IMR-90 (cell line): ENCODE results near the gene ADAMTS16. TPM values are rescaled to one million over a fixed set of nuclear protein-coding genes. Genes with fewer than 3 reads are reported as not detected.

Experiments
- ATAC-seq: fragments of 200-7000 bp; cut with Tn5 transposase; 2 replicates; pipeline ENCODE4 v1.9.1; 2020; ENCODE audit warnings: low read depth, mild to moderate bottlenecking, moderate library complexity
- BruUV-seq: library from RNA; stranded (reverse); fragments of 400-500 nt; replicated peaks from 2 replicates; lab custom pipeline; 2021; lab: Mats Ljungman, UMichigan
- CTCF ChIA-PET: fragments of 300-600 bp; formaldehyde crosslinking; extraction: SDS; loops from one replicate; lab custom pipeline; 2021; ENCODE audit warnings: antibody characterized with exemption; lab: Yijun Ruan, JAX
- POLR2A ChIA-PET: fragments of 300-600 bp; sonication (Branson Sonifier 250); formaldehyde crosslinking; loops from one replicate; lab custom pipeline; 2022; ENCODE audit warnings: antibody characterized with exemption; ENCODE audit not compliant: unreplicated experiment; lab: Charles Lee
- DNase-seq: peaks from one replicate; pipeline ENCODE4 v3.0.0; 2013
- H2AFZ ChIP-seq: replicated peaks from 2 replicates; pipeline ENCODE3; 2013; ENCODE audit warnings: low read length, mild to moderate bottlenecking; ENCODE audit not compliant: poor library complexity
- H2AK5ac ChIP-seq: 2 replicates; pipeline ENCODE4 v1.6.1; 2013; ENCODE audit warnings: low read depth, low read length, inconsistent platforms
- H2AK9ac ChIP-seq: replicated peaks from 2 replicates; pipeline ENCODE3; 2013; ENCODE audit warnings: mild to moderate bottlenecking, low read depth, low read length, moderate library complexity; ENCODE audit not compliant: poor library complexity
- H2BK120ac ChIP-seq: 2 replicates; pipeline ENCODE4 v1.6.1; 2013; ENCODE audit warnings: low read depth, low read length, inconsistent platforms
- H2BK15ac ChIP-seq: 3 replicates; pipeline ENCODE4 v1.6.1; 2013; ENCODE audit warnings: low read depth, low read length, inconsistent platforms
- H2BK20ac ChIP-seq: 2 replicates; pipeline ENCODE4 v1.6.1; 2013; ENCODE audit warnings: low read depth, mild to moderate bottlenecking, inconsistent platforms, low read length, moderate library complexity
- H2BK5ac ChIP-seq: 2 replicates; pipeline ENCODE4 v1.6.1; 2013; ENCODE audit warnings: mild to moderate bottlenecking, low read depth, low read length, inconsistent platforms; ENCODE audit not compliant: poor library complexity, severe bottlenecking
- H3K14ac ChIP-seq: replicated peaks from 2 replicates; pipeline ENCODE4 v1.6.1; 2013; ENCODE audit warnings: low read depth, low read length, inconsistent platforms
- H3K18ac ChIP-seq: 2 replicates; pipeline ENCODE4 v1.6.1; 2013; ENCODE audit warnings: low read depth, low read length, control low read depth
- H3K23ac ChIP-seq: 2 replicates; pipeline ENCODE4 v1.6.1; 2013; ENCODE audit warnings: low read depth, low read length, inconsistent platforms
- H3K27ac ChIP-seq: 2 replicates; pipeline ENCODE4 v1.5.1; 2013; ENCODE audit warnings: mild to moderate bottlenecking, control low read depth, low read length; ENCODE audit not compliant: insufficient read depth
- H3K27me3 ChIP-seq: 2 replicates; pipeline ENCODE4 v1.6.1; 2013; ENCODE audit warnings: low read length; ENCODE audit not compliant: control insufficient read depth, insufficient read depth
- H3K36me3 ChIP-seq: 2 replicates; pipeline ENCODE4 v1.6.1; 2013; ENCODE audit warnings: low read length, mixed read lengths; ENCODE audit not compliant: control insufficient read depth, insufficient read depth
- H3K4ac ChIP-seq: 2 replicates; pipeline ENCODE4 v1.6.1; 2013; ENCODE audit warnings: low read depth, low read length, inconsistent platforms
- H3K4me1 ChIP-seq: 2 replicates; pipeline ENCODE4 v1.6.1; 2013; ENCODE audit warnings: low read length, mixed read lengths; ENCODE audit not compliant: control insufficient read depth, insufficient read depth
- H3K4me2 ChIP-seq: 2 replicates; pipeline ENCODE4 v1.6.1; 2013; ENCODE audit warnings: low read depth, mild to moderate bottlenecking, control low read depth, low read length, moderate library complexity
- H3K4me3 ChIP-seq: 2 replicates; pipeline ENCODE4 v1.5.1; 2013; ENCODE audit warnings: low read depth, mild to moderate bottlenecking, control low read depth, low read length, moderate library complexity; ENCODE audit not compliant: insufficient read depth
- H3K56ac ChIP-seq: 2 replicates; pipeline ENCODE4 v1.6.1; 2013; ENCODE audit warnings: low read length, inconsistent platforms; ENCODE audit not compliant: insufficient read depth; ENCODE audit errors: extremely low read depth
- H3K79me1 ChIP-seq, 2 experiments: 2 replicates each; pipeline ENCODE4 v1.6.1; 2013; ENCODE audit warnings: low read length in 2 of 2, inconsistent platforms in 1 of 2, low read depth in 1 of 2
- H3K9ac ChIP-seq: 2 replicates; pipeline ENCODE4 v1.6.1; 2013; ENCODE audit warnings: low read depth, low read length, control low read depth
- H3K9me1 ChIP-seq: 2 replicates; pipeline ENCODE4 v1.6.1; 2013; ENCODE audit warnings: low read length, inconsistent platforms; ENCODE audit not compliant: insufficient read depth
- H3K9me3 ChIP-seq: 2 replicates; pipeline ENCODE4 v1.6.1; 2013; ENCODE audit warnings: low read length; ENCODE audit not compliant: control insufficient read depth, insufficient read depth
- H4K20me1 ChIP-seq: 2 replicates; pipeline ENCODE4 v1.6.1; 2013; ENCODE audit warnings: low read length, inconsistent platforms; ENCODE audit not compliant: insufficient read depth
- H4K5ac ChIP-seq: 2 replicates; pipeline ENCODE4 v1.6.1; 2013; ENCODE audit warnings: mild to moderate bottlenecking, low read depth, low read length, control low read depth
- H4K8ac ChIP-seq, 2 experiments: 2 replicates each; pipeline ENCODE4 v1.6.1; 2013; ENCODE audit warnings: low read depth in 2 of 2, low read length in 2 of 2, control low read depth in 1 of 2, inconsistent platforms in 1 of 2
- H4K91ac ChIP-seq: 2 replicates; pipeline ENCODE4 v1.6.1; 2013; ENCODE audit warnings: low read depth, low read length, inconsistent platforms; ENCODE audit not compliant: insufficient read depth
- BHLHE40 ChIP-seq: fragments of 150-350 bp; IDR thresholded peaks from 2 replicates; pipeline ENCODE4 v1.6.1; 2016; ENCODE audit warnings: mild to moderate bottlenecking, low read depth, low read length
- CEBPB ChIP-seq: IDR thresholded peaks from 2 replicates; pipeline ENCODE4 v1.6.1; 2012; ENCODE audit warnings: low read depth, low read length, improper control_type of control experiment
- CHD1 ChIP-seq: IDR thresholded peaks from 2 replicates; pipeline ENCODE4 v1.6.1; 2012; ENCODE audit warnings: low read depth, low read length, improper control_type of control experiment
- CTCF ChIP-seq: conservative IDR thresholded peaks from 2 replicates; pipeline ENCODE4 v1.5.1; 2012; ENCODE audit warnings: mild to moderate bottlenecking, low read depth, low read length, improper control_type of control experiment
- FOS ChIP-seq: fragments of 150-350 bp; IDR thresholded peaks from 2 replicates; pipeline ENCODE4 v1.6.1; 2016; ENCODE audit warnings: low read depth, low read length
- MAFK ChIP-seq: IDR thresholded peaks from 2 replicates; pipeline ENCODE4 v1.6.1; 2012; ENCODE audit warnings: low read depth, low read length, improper control_type of control experiment
- MAZ ChIP-seq: IDR thresholded peaks from 2 replicates; pipeline ENCODE4 v1.6.1; 2012; ENCODE audit warnings: low read depth, mild to moderate bottlenecking, low read length, improper control_type of control experiment, moderate library complexity, borderline replicate concordance
- MXI1 ChIP-seq: IDR thresholded peaks from 2 replicates; pipeline ENCODE4 v1.6.1; 2012; ENCODE audit warnings: low read depth, mild to moderate bottlenecking, low read length, moderate library complexity, borderline replicate concordance
- NFE2L2 ChIP-seq: fragments of 150-350 bp; IDR thresholded peaks from 2 replicates; pipeline ENCODE4 v1.6.1; 2016; ENCODE audit warnings: low read depth, mild to moderate bottlenecking, low read length
- POLR2A ChIP-seq: IDR thresholded peaks from 2 replicates; pipeline ENCODE4 v1.6.1; 2012; ENCODE audit warnings: mild to moderate bottlenecking, low read depth, low read length
- RAD21 ChIP-seq: IDR thresholded peaks from 2 replicates; pipeline ENCODE4 v1.6.1; 2012; ENCODE audit warnings: low read length, improper control_type of control experiment
- RCOR1 ChIP-seq: IDR thresholded peaks from 2 replicates; pipeline ENCODE4 v1.6.1; 2012; ENCODE audit warnings: mild to moderate bottlenecking, low read length, improper control_type of control experiment; ENCODE audit not compliant: insufficient replicate concordance
- RFX5 ChIP-seq: IDR thresholded peaks from 2 replicates; pipeline ENCODE4 v1.8.0; 2012; ENCODE audit warnings: low read depth, mild to moderate bottlenecking, low read length, moderate library complexity
- SMC3 ChIP-seq: fragments of 150-350 bp; IDR thresholded peaks from 2 replicates; pipeline ENCODE4 v1.6.1; 2016; ENCODE audit warnings: low read depth, mild to moderate bottlenecking, antibody characterized with exemption, low read length, moderate library complexity
- WGBS, 2 experiments: methylation state at CpG; one replicate each; pipeline versions ENCODE4 v1.1.5 to v1.1.7; 2013; ENCODE audit warnings: missing lambda C conversion rate in 2 of 2; ENCODE audit not compliant: insufficient read length in 1 of 2; ENCODE audit errors: extremely low coverage in 2 of 2; 5-methylcytosine and 5-hydroxymethylcytosine counted together
- dilution Hi-C: fragments of 300-500 bp; cut with HindIII; formaldehyde crosslinking; loops from one replicate; pipeline ENCODE4 v1.14.3; 2018; ENCODE audit warnings: low sequenced_read_pairs; ENCODE audit not compliant: unreplicated experiment
- in situ Hi-C: fragments of 300-500 bp; cut with MboI; formaldehyde crosslinking; loops from 3 replicates; pipeline ENCODE4 v1.14.3; 2019; ENCODE audit warnings: low sequenced_read_pairs, inconsistent platforms, mixed read lengths
- intact Hi-C: fragments of 100-400 bp; cut with micrococcal nuclease; formaldehyde crosslinking; loops from 2 replicates; pipeline ENCODE4 v1.10.0; 2022
- polyA plus RNA-seq, 3 experiments: library from polyadenylated mRNA; depleted of rRNA; stranded (reverse); fragments of >200 nt; gene quantifications; 2 replicates each; pipeline ENCODE4 v1.2.3, GENCODE V29; 2012; ENCODE audit warnings: low replicate concordance in 1 of 3
- total RNA-seq: library from RNA; depleted of rRNA; stranded (reverse); fragments of >200 nt; gene quantifications from 2 replicates; pipeline ENCODE4 v1.2.3, GENCODE V29; 2012
- TF ChIP-seq, protein P1 (sequence below): fragments of 150-350 bp; IDR thresholded peaks from 2 replicates; pipeline ENCODE4 v1.6.1; 2016; ENCODE audit warnings: low read depth, mild to moderate bottlenecking, low read length, moderate library complexity, borderline replicate concordance
- TF ChIP-seq, protein P2 (sequence below): fragments of 150-350 bp; IDR thresholded peaks from 2 replicates; pipeline ENCODE4 v1.6.1; 2017; ENCODE audit warnings: mild to moderate bottlenecking, antibody characterized with exemption, low read length, low read depth

Gene ADAMTS16
- total and polyA plus RNA-seq, 2 of the 4 experiments (the other 2 are of a cell fraction) = 0.09 to 0.18 TPM

DNA sequence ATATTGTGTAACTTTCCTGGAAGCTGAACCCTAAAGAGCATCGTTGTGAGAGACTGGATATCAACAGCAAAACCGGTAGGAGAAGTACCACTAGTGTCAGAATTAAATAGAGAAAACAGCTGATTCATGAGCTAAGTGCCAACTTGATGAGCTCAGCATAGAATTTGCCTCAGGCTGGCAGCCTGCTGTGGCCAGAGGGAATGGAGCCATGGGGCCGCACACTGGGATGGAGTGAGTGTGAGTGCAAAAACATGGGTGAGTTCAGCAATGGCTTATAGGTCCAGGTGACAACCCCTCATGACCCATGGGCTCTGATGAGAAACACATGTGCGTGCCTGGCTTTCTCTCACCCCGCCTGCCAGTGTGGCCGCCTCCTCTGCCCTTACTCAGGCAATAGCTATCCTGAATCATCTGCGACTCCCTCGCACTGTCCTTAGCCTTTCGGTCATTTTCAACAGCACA is 25.4 kb downstream of the ADAMTS16 start:
- H3K9me1 ChIP-seq = no peaks in the 10 kb centered on the region
- no peak overlapping the region for H4K91ac ChIP-seq
- no peak overlapping the region for H2AK5ac ChIP-seq
- no TSS peak for BruUV-seq
- no peak overlapping the region for H2AFZ ChIP-seq
- CTCF ChIA-PET = no interaction called here
- no peak overlapping the region for H3K4me3 ChIP-seq
- DNase-seq (no peak), ATAC-seq (no peak)
- dilution Hi-C loops (no loop called here), in situ Hi-C loops (no loop called here), intact Hi-C loops (no loop called here)
- no peak overlapping the region for H3K23ac ChIP-seq
- H4K20me1 ChIP-seq = no peaks in the 10 kb centered on the region
- peaks cover 16% of the 10 kb centered on the region for H3K9me3 ChIP-seq
- no peak overlapping the region for H4K8ac ChIP-seq
- 100% methylated on average over 1 of the region's 9 CpGs; no CpG with 5 or more reads in 1 of the 2 experiments for WGBS, 2 experiments
- H2AK9ac ChIP-seq = no peak overlapping the region
- no peak overlapping the region for H2BK20ac ChIP-seq
- no peak overlapping the region for H3K14ac ChIP-seq
- POLR2A ChIA-PET = no interaction called here
- H3K18ac ChIP-seq = no peak overlapping the region
- no peak overlapping the region for H3K56ac ChIP-seq
- no peak overlapping the region for H2BK15ac ChIP-seq
- no peak overlapping the region for H3K9ac ChIP-seq
- H4K5ac ChIP-seq = no peak overlapping the region
- no peak overlapping the region for H3K4ac ChIP-seq
- TF ChIP-seq POLR2A = no peak
- TF ChIP-seq MAZ = no peak
- no peak for TF ChIP-seq RAD21
- no peak for TF ChIP-seq RCOR1
- TF ChIP-seq CTCF = no peak
- no peak for TF ChIP-seq CEBPB
- TF ChIP-seq SMC3 = no peak
- TF ChIP-seq BHLHE40 = no peak
- TF ChIP-seq RFX5 = no peak
- no peak for TF ChIP-seq MAFK
- no peak for TF ChIP-seq MXI1
- TF ChIP-seq CHD1 = no peak
- no peak for TF ChIP-seq FOS
- no peak for TF ChIP-seq NFE2L2
- TF ChIP-seq, protein P1, sequence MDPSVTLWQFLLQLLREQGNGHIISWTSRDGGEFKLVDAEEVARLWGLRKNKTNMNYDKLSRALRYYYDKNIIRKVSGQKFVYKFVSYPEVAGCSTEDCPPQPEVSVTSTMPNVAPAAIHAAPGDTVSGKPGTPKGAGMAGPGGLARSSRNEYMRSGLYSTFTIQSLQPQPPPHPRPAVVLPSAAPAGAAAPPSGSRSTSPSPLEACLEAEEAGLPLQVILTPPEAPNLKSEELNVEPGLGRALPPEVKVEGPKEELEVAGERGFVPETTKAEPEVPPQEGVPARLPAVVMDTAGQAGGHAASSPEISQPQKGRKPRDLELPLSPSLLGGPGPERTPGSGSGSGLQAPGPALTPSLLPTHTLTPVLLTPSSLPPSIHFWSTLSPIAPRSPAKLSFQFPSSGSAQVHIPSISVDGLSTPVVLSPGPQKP = no peak
- TF ChIP-seq, protein P2, sequence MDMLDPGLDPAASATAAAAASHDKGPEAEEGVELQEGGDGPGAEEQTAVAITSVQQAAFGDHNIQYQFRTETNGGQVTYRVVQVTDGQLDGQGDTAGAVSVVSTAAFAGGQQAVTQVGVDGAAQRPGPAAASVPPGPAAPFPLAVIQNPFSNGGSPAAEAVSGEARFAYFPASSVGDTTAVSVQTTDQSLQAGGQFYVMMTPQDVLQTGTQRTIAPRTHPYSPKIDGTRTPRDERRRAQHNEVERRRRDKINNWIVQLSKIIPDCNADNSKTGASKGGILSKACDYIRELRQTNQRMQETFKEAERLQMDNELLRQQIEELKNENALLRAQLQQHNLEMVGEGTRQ = no peak
- no peaks in the 10 kb centered on the region for H3K36me3 ChIP-seq
- no peaks in the 10 kb centered on the region for H3K79me1 ChIP-seq
- no peak overlapping the region for H3K27ac ChIP-seq
- H3K27me3 ChIP-seq = no peaks in the 10 kb centered on the region
- H3K4me1 ChIP-seq = no peaks in the 10 kb centered on the region
- no peak overlapping the region for H3K4me2 ChIP-seq
- no peak overlapping the region for H2BK120ac ChIP-seq
- no peak overlapping the region for H2BK5ac ChIP-seq
